GM19025 (cell line): Measurements from ENCODE around the gene INSRR.

Source experiments
- ATAC-seq: cut with Tn5 transposase; IDR thresholded peaks from one replicate; pipeline ENCODE4 v1.9.1; 2021; ENCODE audit warnings: mild to moderate bottlenecking, low read depth, moderate library complexity; ENCODE audit not compliant: unreplicated experiment

INSRR gene

GRCh38 chr1:156809711-156810366 lies 49.1 kb downstream of the INSRR start:
- no peak for ATAC-seq

- ATAC-seq: no peak
These were observed 49.6 kb downstream of the INSRR start for GRCh38 chr1:156809281-156809680.

GRCh38 chr1:156808186-156809030 lies 50.5 kb downstream of the INSRR start:
- no peak for ATAC-seq

- ATAC-seq: no peak
These were observed 51.3 kb downstream of the INSRR start for GRCh38 chr1:156807627-156808026.

- no peak for ATAC-seq
These were observed 52.1 kb downstream of the INSRR start for GRCh38 chr1:156806512-156807440.

- ATAC-seq: no peak
These were observed 53.0 kb downstream of the INSRR start for GRCh38 chr1:156805766-156806511.

- no peak for ATAC-seq
These were observed 54.2 kb downstream of the INSRR start for GRCh38 chr1:156804572-156805243.

GRCh38 chr1:156804026-156804425 lies 54.9 kb downstream of the INSRR start:
- no peak for ATAC-seq

- ATAC-seq: no peak
These were observed 55.6 kb downstream of the INSRR start for GRCh38 chr1:156803086-156803851.

GRCh38 chr1:156802421-156802935 lies 56.4 kb downstream of the INSRR start:
- no peak for ATAC-seq

- ATAC-seq: no peak
These were observed 57.4 kb downstream of the INSRR start for GRCh38 chr1:156801409-156802121.

GRCh38 chr1:156797212-156797871 lies 61.6 kb downstream of the INSRR start:
- no peak for ATAC-seq

GRCh38 chr1:156796340-156797097 lies 62.4 kb downstream of the INSRR start:
- no peak for ATAC-seq

- ATAC-seq: no peak
These were observed 63.1 kb downstream of the INSRR start for GRCh38 chr1:156795787-156796186.

- no peak for ATAC-seq
These were observed 63.6 kb downstream of the INSRR start for GRCh38 chr1:156795374-156795733.

- no peak for ATAC-seq
These were observed 64.2 kb downstream of the INSRR start for GRCh38 chr1:156794506-156795373.
